GM19372 (cell line): ENCODE results near the gene TCF20.

Experiments
- ATAC-seq: cut with Tn5 transposase; IDR thresholded peaks from one replicate; pipeline ENCODE4 v1.9.1; 2021; ENCODE audit warnings: mild to moderate bottlenecking, low read depth, moderate library complexity; ENCODE audit not compliant: unreplicated experiment

Gene TCF20

DNA sequence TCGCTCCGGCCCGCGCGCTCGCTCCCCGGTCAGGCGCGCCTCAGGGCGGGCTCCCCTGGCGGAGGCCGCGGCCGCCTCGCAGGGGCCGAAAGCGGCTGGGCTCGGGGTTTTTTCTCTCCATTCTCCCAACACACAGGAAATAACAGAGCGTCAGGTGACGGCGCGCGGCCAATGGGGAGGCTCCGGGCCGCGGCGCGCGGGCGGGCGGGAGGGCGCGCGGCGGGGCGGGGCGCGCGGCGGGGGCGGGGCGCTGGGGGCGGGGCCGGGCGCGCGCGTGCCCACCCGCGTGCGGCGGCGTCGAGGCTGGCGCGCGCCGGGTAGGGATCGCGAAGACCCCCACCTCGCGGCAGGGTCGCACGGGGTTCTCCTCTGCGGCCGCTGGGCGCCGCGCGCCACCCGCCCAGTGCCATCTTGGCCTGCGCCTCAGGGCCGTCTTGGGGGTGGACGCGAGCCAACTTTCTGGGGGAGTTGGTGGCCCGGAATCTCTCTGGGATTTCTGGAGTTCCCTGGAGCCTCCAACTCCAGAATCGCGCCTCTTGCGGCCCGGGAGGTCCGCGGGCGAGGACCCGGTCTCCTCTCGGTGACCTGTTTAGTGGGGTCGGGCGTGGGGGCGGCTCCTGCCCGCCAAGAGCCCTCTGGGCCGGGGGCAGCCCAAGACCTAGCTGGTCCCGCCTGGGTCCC lies at the start of gene TCF20:
Gene TCF20, minus strand, starts transcription at position 144 of the 681 bp plus-strand sequence. CDS start 55,348 bp downstream, outside the sequence.
- ATAC-seq, result peak; percentile 74

DNA sequence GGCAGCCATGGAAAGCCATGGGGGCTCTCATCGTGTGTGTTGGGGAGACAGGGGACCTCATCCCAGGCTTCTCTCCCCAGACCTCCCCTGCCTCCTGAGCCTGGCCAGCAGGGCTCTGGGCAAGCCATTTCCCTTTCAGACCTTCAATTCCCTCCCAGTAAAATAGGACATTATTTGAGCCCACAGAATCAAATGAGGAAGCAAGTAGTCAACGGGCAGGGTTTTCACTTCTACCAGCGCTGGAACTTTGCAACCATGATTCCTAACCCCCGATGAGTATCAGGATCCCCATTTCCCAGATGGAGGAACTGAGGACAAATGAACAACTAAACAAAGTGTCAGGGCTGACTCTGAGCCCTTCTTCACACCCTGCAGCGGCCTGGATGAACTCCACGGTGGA lies 48.9 kb upstream of the TCF20 start:
- ATAC-seq, result no peak

DNA sequence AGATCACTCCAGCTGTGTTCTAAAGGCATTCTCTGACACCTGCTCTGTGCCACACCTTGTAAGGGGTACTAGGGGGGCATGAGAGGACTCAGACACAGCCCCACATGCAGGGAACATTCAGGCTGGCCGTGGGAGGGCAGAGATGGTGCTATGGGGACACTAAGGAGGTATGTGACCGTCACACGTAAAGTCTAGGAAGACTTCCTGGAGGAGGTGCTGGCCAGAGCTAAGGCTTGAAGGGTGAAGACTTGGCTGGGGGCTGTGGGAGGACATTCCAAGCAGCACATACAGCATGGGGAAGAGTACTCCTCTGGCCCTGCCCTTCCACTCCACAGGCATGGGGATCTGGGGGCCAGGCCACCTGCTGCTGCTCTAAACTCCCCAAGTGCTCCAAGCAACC lies 48.5 kb upstream of the TCF20 start:
- no peak for ATAC-seq

DNA sequence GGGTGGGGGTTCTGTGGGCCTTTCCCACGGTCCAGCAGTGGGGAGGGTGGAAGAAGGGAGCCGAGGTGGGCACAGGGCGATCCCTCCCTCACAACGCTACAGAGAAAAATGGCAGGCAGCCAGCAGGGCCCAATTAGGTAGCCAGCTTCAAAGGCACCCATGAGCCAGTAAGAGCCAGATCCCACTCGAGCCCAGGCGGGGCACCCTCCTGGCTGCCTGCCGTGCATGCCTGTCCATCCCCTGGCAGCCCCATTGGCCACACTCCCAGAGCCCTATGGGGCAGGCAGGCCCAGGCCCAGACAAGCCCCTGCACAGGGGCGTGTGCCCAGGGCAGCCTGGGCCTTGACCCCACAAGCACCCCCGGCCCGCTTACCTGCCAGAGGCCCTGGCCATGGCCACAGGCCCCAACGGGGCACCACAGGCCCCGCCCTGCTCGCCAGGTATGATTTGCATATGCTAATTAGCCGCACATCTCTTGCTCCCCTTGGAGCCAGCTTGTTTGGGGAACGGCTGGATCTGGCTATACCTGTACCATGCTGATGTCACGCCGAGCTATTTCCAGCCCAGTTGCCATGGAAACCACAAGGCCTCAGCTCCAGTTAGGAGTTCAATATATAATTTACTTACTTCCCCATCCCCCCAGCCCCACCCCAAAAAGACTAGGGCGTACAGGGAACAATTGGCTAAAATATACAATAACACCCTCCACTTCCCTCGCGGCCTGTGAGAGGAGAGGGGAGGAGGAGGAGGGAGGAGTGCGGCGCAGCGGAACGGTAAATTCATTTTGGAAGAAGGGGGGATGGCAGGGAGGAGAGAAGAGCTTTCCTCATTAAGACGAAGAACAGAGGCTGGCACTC lies 47.5 kb upstream of the TCF20 start:
- no peak for ATAC-seq

DNA sequence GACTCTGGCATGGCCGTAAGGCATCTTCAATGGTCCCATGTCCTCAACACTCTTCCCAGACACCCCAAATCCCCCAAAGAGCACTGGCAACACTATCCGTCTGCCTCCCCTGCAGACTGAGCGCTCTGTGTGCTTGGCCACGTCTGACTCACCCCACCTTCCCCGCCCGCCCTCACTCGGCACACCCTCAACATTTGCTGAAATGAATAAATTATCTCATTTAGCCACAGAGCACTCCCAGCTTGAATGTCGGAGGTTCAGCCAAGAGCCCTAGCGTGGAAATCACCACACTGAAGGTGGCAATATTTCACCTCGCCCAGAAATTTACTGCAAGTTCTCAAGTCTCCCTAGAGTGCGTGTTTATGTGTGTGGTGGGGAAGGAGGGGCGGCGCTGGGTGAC lies 46.6 kb upstream of the TCF20 start:
- no peak for ATAC-seq

DNA sequence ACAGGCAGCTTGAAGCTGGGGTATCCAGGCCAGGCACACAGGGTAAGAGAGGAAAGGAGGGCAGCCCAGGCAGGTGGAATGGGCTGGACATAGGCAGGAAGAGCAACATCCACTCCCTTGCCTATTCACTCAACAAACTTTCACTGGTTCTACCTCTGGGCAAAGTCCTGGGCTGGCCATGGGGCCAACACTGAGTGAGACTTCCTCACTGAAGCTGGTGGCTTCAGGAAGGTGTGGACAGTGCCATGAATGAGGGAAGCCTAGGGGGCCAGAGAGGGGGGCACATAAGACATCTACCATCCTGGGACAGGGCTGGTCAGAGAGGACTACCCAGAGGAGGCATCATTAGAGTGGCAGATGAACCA lies 44.9 kb upstream of the TCF20 start:
- no peak for ATAC-seq

DNA sequence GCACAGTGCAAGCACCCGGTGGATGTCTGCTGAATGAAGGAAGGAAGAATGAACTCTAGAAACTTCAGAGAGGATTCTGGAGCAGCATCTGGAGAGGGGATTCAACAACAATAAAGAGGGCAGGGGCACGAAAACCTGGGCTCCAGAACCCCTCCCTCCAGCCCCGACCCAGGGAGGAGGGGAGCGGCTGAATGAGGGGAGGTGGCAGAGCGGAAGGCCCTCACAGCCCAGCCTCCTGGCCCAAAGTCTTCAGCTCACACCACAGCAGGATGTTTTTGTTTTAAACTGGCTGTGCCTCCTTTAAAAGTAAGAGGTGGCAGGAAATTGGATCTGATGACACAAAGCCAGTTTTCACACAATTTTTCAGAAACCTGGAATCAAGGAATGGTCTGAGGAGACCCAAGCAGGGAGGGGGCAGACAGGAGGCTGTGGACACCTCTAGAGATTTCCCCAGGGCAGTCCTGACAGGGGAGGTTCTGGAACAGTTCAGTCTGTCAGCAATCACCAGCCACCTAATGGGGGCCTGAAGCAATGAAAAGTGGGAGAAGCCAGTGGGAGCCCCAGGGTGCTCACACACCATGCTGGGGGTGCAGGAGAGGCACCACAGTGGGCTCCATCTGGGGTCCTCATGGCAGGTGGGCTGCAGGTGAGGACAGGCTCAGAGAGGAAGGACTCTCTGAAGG lies 44.4 kb upstream of the TCF20 start:
- ATAC-seq, result no peak

DNA sequence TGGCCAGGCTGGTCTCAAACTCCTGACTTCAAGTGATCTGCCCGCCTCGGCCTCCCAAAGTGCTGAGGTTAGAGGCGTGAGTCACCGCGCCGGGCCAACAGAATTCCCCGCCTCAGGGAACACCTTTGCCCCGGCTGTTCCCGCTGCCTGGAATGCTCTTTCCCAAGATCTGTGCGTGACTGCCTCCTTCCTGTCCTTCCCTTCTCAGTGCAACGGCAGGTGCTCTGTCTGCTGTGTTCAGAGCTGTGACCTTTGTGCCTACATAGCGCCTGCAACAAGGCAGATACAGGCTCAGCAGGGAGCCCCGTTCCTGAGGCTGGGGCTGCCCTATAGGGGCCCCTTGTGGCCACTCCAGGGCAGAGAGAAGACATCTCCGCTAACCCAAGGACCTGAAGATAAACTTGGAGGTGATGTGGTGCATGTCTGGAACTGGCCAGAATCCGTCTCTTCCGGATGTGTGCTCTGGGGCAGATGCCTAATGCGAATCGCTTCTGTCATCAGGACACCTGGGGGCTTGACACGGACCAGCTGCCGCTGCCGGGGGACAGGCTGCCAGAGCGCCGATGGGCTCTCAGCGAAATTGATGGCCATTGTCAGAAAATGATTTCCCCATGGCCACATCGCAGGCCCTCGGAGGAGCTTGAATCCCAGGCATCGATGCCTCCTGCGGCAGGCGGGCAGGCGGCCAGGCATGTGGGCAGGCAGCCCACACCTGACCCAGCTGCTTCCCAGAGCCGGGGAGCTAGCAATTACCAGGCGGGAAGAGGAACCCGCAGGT lies 43.5 kb upstream of the TCF20 start:
- ATAC-seq, result no peak

DNA sequence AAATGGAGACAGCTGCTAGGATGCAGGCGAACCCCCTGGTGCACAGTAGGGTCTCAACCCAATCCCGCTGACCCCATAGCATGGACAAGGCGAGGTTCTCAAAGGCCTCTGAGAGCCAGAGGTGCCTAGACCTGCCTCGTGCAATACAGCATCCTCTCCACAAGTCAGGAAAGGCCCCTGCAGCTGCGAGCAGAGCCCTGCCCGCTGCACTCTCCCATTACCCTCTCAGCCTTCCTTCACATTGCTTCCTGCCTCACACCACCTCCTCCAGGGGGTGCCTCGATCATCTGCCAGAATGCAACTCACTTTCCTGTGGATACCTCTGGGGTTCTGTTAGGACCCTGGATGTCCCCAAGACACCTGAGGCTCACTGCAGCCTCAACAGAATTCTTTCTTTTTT lies 42.8 kb upstream of the TCF20 start:
- ATAC-seq, result no peak

DNA sequence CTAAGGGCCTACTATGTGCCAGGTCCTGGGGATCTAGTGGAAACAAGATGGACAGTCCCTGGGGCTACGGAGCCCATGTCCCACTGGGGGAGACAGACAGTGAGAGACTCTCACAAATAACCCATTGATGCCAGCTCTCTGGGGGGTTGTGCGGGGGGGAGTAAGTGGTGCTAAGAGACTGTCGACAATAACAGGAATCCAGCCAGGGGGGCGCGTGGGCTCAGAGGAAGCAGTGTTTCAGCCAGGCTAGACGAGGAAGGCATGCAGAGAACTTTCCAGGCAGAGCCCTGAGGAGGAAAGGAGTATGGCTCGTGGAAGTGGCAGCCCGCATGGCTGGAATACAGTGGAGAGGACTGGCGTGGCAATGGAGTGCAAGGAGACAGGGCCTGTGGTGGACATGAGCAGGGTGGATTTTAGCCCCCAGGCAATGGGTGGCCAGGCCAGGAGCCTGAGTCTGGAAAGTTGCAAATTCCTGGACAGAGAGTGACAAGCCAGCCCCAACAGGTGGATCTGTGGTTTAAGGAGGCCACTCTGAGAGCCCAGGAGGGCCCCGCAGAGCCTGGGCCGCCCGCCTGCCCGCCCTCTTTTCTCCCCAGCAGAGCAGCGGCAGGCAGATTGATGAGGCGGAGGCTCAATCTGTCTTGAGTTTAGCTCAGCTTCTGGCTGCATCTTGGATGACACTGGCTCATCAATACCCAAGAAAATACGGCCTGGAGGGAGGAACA lies 40.0 kb upstream of the TCF20 start:
- no peak for ATAC-seq

DNA sequence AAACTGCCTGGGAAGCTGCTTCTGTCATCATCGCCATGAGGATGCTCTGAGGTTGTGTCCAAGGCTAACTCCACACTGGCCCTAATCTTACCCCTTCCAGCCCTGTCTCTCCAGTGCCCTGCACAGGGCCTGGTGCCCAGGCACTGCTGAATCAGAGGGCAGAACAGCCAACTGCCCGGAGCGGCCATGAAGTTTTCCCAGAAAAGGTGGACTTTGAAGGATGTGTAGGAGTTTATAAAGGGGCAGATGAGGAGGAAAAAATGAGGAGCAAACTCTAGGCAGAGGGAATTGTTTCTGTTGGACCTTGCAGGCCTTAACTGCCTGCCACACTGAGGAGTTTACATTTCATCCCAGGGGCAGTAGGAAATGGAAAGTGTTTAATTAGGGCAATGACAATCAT lies 39.4 kb upstream of the TCF20 start:
- no peak for ATAC-seq

DNA sequence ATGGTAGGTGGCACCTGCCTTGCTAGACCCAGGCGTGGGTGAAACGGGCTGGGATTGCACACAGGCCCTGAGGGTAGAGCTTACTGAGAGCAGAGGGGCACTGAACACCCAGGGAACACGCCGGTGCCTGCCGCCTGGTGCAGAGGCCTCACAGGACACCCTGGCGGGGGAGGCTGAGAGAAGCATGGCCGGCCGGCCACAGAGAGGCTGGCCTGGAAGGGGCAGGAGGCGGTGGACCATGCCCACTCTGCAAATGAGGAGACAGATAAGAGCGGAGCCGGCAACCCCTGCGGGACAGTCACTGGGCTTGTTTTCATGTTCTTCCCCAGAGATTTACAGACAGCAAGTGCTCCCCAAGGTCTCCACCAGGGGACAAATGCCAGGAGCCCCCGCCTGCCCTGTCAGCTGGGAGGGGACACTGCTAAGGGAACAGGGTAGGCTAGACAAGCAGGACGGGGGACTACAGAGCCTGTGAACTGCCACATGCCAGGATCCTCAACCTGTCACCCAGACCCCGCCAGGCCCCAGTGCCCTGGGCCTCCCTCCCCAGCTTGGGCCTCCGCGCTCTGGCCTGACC lies 38.5 kb upstream of the TCF20 start:
- no peak for ATAC-seq

DNA sequence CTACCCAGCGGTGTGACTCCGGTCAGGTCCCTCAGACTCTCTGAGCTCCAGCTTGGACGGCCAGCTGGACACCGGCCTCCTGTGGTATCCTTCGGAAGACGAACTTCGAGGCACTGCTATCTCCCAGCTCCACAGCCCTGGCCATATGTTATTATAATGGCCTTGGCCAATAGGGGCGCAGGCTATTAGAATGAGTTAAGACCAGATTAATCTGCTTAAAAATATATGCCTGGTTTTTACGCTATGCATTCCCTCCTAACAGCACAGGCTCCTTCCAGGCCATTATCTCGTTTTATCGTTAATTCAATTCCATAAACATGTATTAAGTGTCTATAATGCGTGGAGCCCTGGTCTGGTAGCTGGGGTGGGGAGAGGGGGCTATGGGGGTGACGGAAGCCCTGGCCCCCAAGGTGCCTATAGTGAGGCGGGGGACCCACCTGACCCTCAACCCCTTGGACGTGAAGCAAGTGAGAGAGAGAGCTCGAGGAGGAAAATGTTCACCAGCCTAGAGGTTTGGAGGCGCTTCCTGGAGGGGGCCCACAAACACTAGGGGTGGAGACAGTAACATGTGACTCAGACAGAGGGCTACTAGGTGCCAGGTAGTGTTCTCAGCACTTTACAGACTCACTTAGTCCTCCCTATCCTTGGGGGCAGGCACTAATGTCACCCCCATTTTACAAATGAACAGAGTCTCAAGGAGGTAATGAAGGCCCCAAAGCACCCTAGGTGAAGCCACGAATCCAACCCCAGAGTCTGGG lies 37.5 kb upstream of the TCF20 start:
- ATAC-seq, result no peak

DNA sequence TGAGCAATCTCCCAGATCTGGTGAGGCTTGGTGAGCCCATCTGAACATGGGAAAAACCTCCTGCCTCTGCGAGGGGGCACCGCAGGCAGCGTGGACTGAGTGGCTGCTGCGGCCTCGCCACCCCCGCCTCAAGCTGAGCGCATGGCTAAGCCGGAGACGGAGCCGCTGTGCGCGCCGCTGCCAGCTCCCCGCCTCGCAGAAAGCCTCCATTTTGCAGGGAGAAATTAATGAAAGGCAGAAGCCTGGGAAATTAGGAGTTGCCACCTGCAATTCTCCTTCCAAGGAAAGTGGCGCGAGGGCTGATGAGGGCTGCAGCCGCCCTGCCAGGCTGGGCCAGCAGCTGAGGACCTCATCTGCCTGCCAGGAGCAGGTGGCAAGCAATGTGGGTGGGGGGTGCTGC lies 35.6 kb upstream of the TCF20 start:
- no peak for ATAC-seq

DNA sequence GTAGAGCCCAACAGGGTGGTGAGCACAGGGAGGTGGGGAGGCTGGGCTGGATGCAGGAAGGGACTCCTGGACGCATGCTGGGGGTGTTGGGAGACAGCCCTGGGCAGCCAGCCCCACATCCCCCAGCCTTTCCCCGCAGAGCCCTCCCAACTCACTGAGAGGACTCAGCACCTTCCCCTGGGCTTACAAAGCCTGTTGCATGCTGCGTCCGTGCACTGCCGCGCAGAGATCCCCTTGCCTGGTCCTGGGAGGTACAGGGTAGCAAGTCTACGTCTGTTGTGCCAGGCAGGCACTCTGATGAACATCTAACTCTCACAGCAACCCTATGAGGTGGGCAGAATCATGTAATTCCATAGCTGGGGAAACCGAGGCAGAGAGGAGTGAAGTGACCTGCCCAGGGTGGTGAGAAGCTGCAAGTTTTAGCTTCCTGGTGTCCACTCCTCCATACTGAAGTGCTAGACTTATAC lies 33.9 kb upstream of the TCF20 start:
- ATAC-seq, result no peak

DNA sequence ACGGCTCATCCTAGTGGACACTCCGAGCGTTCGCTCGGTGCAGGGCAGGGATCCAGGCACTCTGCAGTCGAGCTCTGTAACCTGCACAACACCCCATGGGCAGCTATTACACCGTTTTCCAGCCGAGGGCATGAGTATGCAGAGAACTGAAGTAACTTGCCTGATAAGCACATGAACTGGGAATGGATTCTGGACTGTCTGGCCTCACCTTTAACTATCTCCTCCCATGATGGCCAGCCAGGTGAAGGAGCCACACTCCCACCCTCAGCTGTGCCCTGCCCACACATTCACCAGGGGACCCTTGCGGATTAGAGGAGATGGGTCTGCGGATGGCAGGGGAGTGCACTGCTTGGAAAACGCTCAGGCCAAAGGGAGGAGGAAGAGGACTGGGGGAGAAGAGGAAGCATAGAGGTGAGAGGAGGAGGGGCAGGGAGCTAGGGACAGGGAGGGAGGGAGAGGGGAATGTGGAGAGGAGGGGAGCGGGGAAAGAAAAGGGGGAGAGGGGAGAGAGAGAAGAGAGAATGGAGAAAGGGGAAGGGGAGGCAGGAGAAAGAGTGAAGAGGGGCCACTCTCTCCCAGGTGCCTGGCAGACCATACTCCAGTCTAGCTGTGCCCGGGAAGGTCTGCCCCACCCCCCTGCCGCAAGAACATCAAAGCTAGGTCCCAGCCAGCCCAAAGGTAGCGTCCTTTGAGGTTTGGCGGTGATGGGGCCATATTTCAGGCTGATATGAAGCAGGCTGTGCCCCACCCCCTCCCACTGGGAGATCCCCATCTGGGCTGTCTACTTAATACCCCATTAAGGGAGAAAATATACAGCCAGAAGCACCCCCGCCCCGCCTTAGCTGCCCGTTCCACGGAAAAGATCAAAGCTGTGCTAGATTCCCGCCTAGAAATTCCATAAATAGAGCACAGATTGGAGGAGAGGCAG lies 33.2 kb upstream of the TCF20 start:
- no peak for ATAC-seq

DNA sequence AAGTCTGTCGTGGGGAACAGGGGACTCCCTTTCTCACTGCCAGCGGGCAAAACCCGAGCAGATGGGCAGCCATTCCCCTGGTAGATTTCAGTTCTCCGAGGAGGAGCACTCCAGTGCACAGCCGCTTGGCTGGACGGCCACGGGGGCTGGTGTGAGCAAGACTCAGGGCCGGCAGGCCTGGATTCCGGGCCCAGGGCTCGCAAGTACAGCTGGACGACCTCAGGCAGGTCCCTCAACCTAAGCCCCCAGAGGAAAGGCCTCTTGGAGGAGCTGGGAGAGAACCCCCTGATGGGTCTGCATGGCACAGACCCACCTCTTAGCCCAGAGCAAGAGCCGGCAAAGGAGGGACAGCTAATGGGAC lies 31.3 kb upstream of the TCF20 start:
- no peak for ATAC-seq
